Measurements from ENCODE around the gene DRGX.

DNA sequence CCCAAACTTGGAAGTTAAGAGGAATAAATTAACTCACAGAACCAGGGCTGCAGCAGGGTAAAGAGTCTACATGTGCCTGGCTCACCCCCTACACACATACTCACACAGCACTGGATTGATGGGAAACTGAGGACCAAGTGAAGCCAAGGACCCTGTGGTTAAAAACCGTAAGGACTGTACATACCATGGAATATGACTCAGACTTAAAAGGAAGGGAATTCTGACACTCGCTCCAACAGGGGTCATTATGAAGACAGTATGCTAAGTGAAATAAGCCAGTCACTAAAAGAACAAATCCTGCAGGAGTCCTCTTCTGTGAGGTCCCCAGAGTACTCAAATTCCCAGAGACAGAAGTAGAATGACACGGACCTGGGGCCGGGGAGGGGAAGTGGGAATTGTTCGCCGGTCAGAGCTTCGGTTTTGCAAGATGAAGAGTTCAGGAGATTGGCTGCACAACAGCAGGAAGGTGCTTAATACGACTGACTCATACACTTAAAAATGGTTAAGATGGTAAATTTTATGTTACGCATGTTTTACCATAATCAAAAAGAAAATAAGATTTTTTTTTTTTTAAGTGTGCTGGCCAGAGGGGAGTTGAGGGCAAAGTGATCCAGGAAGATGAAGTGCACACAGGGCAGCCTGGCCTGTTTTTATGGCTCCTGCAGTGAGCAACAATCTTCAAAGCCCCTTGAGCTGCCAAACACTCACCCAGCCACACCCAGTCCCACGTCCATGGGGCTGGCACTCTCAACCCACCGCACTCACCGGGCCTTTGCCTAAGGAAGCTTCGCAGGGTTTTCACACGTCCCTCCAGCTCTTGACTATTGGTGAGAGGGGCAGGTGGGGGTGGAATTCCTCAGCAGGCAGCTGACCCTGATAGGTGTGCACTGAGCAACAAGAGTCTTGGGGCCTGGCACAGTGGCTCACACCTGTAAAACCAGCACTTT lies 26.4 kb downstream of the DRGX start:
- no peak for TF ChIP-seq ARNT (IDR thresholded peaks at IDR 0.05)
- no peak for TF ChIP-seq FOXM1 (IDR thresholded peaks at IDR 0.05; ENCODE audit: borderline replicate concordance)

All from HEK293T (cell line).